Panc1 (cell line): ENCODE data around the gene CXCR6. TPM values are rescaled to one million over a fixed set of nuclear protein-coding genes. Genes with fewer than 3 reads are reported as not detected.

Experiments used
- ATAC-seq: fragments of 200-7000 bp; cut with Tn5 transposase; 2 replicates; pipeline ENCODE4 v1.9.1; 2020; ENCODE audit warnings: mild to moderate bottlenecking, moderate library complexity
- BruUV-seq: library from RNA; stranded (reverse); fragments of 400-500 nt; replicated peaks from 2 replicates; lab custom pipeline; 2021; lab: Mats Ljungman, UMichigan
- CTCF ChIA-PET: fragments of 300-600 bp; sonication (Branson Sonifier 250); formaldehyde crosslinking; loops from one replicate; lab custom pipeline; 2022; ENCODE audit warnings: antibody characterized with exemption; lab: Charles Lee
- POLR2A ChIA-PET: fragments of 300-600 bp; sonication (Branson Sonifier 250); formaldehyde crosslinking; loops from one replicate; lab custom pipeline; 2022; ENCODE audit warnings: antibody characterized with exemption; lab: Charles Lee
- DNase-seq: peaks from one replicate; pipeline ENCODE4 v3.0.0-alpha.2; 2010; ENCODE audit warnings: low read depth, low spot score
- H3K27ac ChIP-seq: 2 replicates; pipeline ENCODE4 v1.5.1; 2011; ENCODE audit warnings: mild to moderate bottlenecking, low read length, inconsistent platforms
- H3K27me3 ChIP-seq: fragments of 200-500 bp; sonication (Bioruptor generic); 2 replicates; pipeline ENCODE4 v1.6.0; 2014; ENCODE audit warnings: low read length, inconsistent platforms; ENCODE audit not compliant: control insufficient read depth, insufficient read depth
- H3K36me3 ChIP-seq: fragments of 200-500 bp; sonication (Bioruptor generic); 2 replicates; pipeline ENCODE4 v1.5.1; 2014; ENCODE audit warnings: inconsistent platforms, mild to moderate bottlenecking, low read length, moderate library complexity; ENCODE audit not compliant: control insufficient read depth, insufficient read depth
- H3K4me1 ChIP-seq: 2 replicates; pipeline ENCODE4 v1.5.1; 2011; ENCODE audit warnings: inconsistent platforms, mild to moderate bottlenecking, low read length, moderate library complexity; ENCODE audit not compliant: control insufficient read depth, insufficient read depth
- H3K4me3 ChIP-seq, 2 experiments: 2 replicates each; pipeline ENCODE4 v1.5.1; 2011 to 2012; ENCODE audit warnings: low read depth in 2 of 2, low read length in 2 of 2, mild to moderate bottlenecking in 2 of 2, inconsistent platforms in 1 of 2, moderate library complexity in 1 of 2
- H3K9me3 ChIP-seq: fragments of 200-500 bp; sonication (Bioruptor generic); 2 replicates; pipeline ENCODE4 v1.5.1; 2014; ENCODE audit warnings: low read depth, mild to moderate bottlenecking, inconsistent platforms, low read length, moderate library complexity; ENCODE audit not compliant: control insufficient read depth, insufficient read depth
- POLR2AphosphoS5 ChIP-seq: IDR thresholded peaks from 2 replicates; pipeline ENCODE4 v1.6.1; 2012; ENCODE audit warnings: mild to moderate bottlenecking, low read depth, low read length, moderate library complexity
- REST ChIP-seq, 2 experiments: IDR thresholded peaks; 2 replicates each; pipeline ENCODE4 v1.6.1; 2011 to 2012; ENCODE audit warnings: low read depth in 2 of 2, control low read depth in 1 of 2, low read length in 1 of 2, mild to moderate bottlenecking in 1 of 2, moderate library complexity in 1 of 2; ENCODE audit not compliant: insufficient read depth in 1 of 2
- SIN3A ChIP-seq: IDR thresholded peaks from 2 replicates; pipeline ENCODE4 v1.6.1; 2012; ENCODE audit warnings: low read depth, mild to moderate bottlenecking, low read length, moderate library complexity, borderline replicate concordance; ENCODE audit not compliant: insufficient read depth
- TCF7L2 ChIP-seq: IDR thresholded peaks from 2 replicates; pipeline ENCODE4 v1.6.1; 2011; ENCODE audit warnings: mild to moderate bottlenecking, low read depth, low read length, inconsistent platforms
- in situ Hi-C: cut with HindIII; loops from 2 replicates; pipeline ENCODE4 v1.10.0; 2016; ENCODE audit warnings: low sequenced_read_pairs, low pct_unique_long_range_greater_than_20kb
- intact Hi-C: fragments of 100-400 bp; cut with micrococcal nuclease; formaldehyde crosslinking; loops from one replicate; pipeline ENCODE4 v1.10.0; 2022; ENCODE audit not compliant: unreplicated experiment
- total RNA-seq: library from RNA; stranded (reverse); gene quantifications from one replicate; pipeline ENCODE4 v1.2.1, GENCODE V29; 2021; ENCODE audit not compliant: unreplicated experiment
- TF ChIP-seq, protein P1 (sequence below): fragments of 450-650 bp; IDR thresholded peaks from 2 replicates; pipeline ENCODE4 v1.5.1; 2017; ENCODE audit warnings: mild to moderate bottlenecking

Gene CXCR6
- total RNA-seq, 1 experiment from 2014 or later = not detected

DNA sequence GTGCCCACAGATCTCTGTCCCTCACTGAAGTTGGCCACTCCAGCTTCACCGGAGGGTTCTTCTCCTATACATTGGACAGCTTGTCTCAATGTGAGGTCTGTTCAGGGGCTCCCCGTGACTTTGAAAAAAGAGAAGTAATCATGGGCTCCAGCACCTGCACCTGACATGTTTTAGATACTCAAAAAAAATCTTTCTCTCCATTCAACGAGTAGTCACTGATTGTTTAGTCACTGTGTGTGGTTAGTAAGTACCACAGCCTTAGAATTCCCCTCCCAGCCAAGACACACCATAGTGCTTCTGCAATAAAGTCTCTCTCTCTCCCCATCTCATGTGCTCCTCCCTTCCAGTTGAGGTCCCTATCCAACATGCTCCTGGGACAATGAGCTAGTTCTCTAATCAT lies 38.3 kb upstream of the CXCR6 start:
- intact Hi-C loops (no loop called here), in situ Hi-C loops (no loop called here)
- no peak for ATAC-seq
- H3K4me1 ChIP-seq = no peaks in the 10 kb centered on the region
- H3K36me3 ChIP-seq = no peaks in the 10 kb centered on the region
- no peak overlapping the region for H3K4me3 ChIP-seq
- CTCF ChIA-PET = no interaction called here
- BruUV-seq = no TSS peak
- no peak for DNase-seq
- H3K9me3 ChIP-seq = no peaks in the 10 kb centered on the region
- no peak overlapping the region for H3K27ac ChIP-seq
- H3K27me3 ChIP-seq = no peaks in the 10 kb centered on the region
- POLR2A ChIA-PET = no interaction called here
- TF ChIP-seq, protein P1, sequence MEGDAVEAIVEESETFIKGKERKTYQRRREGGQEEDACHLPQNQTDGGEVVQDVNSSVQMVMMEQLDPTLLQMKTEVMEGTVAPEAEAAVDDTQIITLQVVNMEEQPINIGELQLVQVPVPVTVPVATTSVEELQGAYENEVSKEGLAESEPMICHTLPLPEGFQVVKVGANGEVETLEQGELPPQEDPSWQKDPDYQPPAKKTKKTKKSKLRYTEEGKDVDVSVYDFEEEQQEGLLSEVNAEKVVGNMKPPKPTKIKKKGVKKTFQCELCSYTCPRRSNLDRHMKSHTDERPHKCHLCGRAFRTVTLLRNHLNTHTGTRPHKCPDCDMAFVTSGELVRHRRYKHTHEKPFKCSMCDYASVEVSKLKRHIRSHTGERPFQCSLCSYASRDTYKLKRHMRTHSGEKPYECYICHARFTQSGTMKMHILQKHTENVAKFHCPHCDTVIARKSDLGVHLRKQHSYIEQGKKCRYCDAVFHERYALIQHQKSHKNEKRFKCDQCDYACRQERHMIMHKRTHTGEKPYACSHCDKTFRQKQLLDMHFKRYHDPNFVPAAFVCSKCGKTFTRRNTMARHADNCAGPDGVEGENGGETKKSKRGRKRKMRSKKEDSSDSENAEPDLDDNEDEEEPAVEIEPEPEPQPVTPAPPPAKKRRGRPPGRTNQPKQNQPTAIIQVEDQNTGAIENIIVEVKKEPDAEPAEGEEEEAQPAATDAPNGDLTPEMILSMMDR = no peak
- TF ChIP-seq POLR2AphosphoS5 (no peak), SIN3A (no peak), REST (IDR thresholded peaks at IDR 0.05; ENCODE audit: insufficient read depth in 1 of 2, low read depth in 2 of 2, low read length in 1 of 2) (no peak), TCF7L2 (no peak)

- POLR2A ChIA-PET = no interaction called here
- CTCF ChIA-PET = no interaction called here
- in situ Hi-C loops = no loop called here
Measured at GRCh38 chr3:45905755-45906154, 37.5 kb upstream of the CXCR6 start.

More at GRCh38 chr3:45905755-45906154, 37.5 kb upstream of the CXCR6 start:
- Histone ChIP-seq H3K27ac (no peak overlapping the region), H3K9me3 (no peaks in the 10 kb centered on the region), H3K27me3 (no peaks in the 10 kb centered on the region), H3K4me3 (no peak overlapping the region), H3K4me1 (no peaks in the 10 kb centered on the region), H3K36me3 (no peaks in the 10 kb centered on the region)
- intact Hi-C loops = no loop called here
- ATAC-seq (no peak), DNase-seq (no peak)
- TF ChIP-seq SIN3A (no peak), POLR2AphosphoS5 (no peak), TCF7L2 (no peak), REST (IDR thresholded peaks at IDR 0.05; ENCODE audit: insufficient read depth in 1 of 2, low read depth in 2 of 2, low read length in 1 of 2) (no peak)
- TF ChIP-seq, protein P1 = no peak
- BruUV-seq = no TSS peak
